RCC 7860 (cell line): ENCODE results near the gene ADNP2.

Source experiments
- DNase-seq: peaks from one replicate; pipeline ENCODE4 v3.0.0-alpha.2; 2015; ENCODE audit warnings: low spot score
- FAIRE-seq: peaks from 2 replicates; lab custom pipeline; 2012; peaks lifted over from hg19 to GRCh38; lab: Jason Lieb, UNC

Gene ADNP2

GRCh38 chr18:80108739-80109675 is at the start of gene ADNP2:
Gene ADNP2 (plus strand): TSS chr18:80109262. CDS start chr18:80117543, 8,281 bp downstream.
- DNase-seq (peak; percentile 92), FAIRE-seq (peak; percentile 81)

GRCh38 chr18:80059945-80060344 is 49.1 kb upstream of the ADNP2 start:
- no peak for DNase-seq
- no peak for FAIRE-seq

- FAIRE-seq, result no peak
- no peak for DNase-seq
Measured at GRCh38 chr18:80065705-80066104, 43.4 kb upstream of the ADNP2 start.

DNA sequence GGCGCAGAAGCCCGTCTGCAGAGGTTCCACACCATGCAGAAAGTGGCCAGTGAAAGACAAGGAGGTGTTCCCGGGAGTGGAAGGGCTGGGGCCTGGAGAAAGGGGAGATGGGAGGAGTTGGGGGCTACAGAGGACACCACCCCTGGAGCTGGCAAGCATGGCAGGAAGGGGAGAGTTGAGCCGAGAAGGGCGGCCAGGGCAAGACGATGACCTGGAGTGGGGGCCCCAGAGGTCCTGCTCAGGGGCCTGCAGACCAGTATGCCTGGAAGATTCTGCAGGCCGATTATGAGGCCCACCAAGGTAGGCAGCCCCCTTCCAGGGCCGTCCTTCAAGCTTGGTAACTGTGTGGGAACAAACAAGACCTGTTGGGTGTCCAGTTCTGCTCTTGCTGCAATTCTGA is 41.7 kb upstream of the ADNP2 start:
- FAIRE-seq (no peak), DNase-seq (no peak)

GRCh38 chr18:80067897-80068296 is 41.2 kb upstream of the ADNP2 start:
- DNase-seq (no peak), FAIRE-seq (no peak)

DNA sequence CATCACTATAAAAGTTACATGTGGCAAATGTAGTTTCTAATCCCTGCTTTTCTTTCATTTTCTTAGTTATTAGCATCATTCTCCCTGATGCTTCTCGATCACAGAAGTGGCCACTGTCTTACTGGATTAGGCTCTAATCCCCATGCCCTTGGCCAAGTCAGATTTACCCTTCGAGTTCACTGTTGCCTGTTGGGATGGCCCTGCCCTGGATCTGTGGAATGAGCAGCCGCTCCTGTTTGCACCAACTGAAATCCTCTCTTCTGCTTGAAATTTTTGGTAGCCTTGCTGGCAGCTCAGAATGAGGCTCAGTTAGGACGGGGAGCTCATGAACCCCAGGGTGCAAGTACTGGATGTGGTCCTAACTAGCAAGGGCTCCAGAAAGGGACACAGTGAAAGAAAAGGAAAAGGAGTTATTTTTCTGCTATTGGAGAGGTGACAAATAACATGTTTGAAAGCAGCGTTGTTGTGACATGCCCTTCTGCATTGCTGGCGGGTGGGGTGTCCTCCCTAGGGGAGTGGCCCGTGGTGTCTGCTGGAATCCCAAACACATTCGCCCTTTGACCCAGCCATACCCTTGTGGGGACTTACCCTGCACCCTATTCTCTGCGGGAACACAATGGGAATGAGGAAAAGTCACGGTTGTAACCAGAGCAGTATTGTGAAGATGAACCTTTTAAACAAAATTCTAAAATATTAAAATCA is 40.3 kb upstream of the ADNP2 start:
- FAIRE-seq (no peak), DNase-seq (no peak)

GRCh38 chr18:80070825-80071224 is 38.2 kb upstream of the ADNP2 start:
- DNase-seq (no peak), FAIRE-seq (no peak)

DNA sequence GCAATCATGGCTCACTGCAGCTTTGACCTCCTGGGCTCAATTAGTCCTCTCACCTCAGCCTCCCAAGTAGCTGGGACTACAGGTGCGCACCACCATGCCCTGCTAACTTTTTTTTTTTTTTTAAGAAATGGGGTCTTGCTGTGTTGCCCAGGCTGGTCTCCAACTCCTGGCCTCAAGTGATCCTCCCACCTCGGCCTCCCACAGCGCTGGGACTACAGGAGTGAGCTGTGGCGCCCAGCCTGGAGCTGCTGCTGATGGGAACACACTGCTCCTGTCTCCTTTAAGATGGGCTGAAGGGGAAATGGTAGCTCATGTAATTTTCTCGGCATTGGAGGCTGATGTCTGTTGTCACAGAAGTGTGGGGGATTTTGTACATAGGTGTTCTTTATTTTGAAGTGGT is 34.9 kb upstream of the ADNP2 start:
- FAIRE-seq, result no peak
- no peak for DNase-seq

- no peak for FAIRE-seq
- no peak for DNase-seq
Measured at GRCh38 chr18:80074697-80075096, 34.4 kb upstream of the ADNP2 start.

DNA sequence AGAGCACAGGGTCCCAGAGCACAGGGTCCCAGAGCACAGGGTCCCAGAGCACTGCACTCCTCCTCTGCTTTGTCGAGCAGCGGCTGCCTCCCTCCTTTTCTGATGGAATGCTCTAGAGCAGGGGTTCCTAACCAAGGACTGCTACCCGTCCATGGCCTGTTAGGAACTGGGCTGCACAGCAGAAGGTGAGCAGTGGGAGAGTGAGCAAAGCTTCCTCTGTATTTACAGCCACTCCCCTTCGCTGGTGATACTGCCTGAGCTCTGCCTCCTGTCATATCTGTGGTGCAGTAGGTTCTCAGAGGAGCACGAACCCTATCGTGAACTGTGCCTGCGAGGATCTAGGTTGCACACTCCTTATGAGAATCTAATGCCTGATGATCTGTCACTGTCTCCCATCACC is 33.1 kb upstream of the ADNP2 start:
- FAIRE-seq (no peak), DNase-seq (no peak)

- no peak for FAIRE-seq
- DNase-seq, result no peak
Measured at GRCh38 chr18:80076379-80076778, 32.7 kb upstream of the ADNP2 start.

GRCh38 chr18:80077873-80078272 is 31.2 kb upstream of the ADNP2 start:
- FAIRE-seq (no peak), DNase-seq (no peak)

DNA sequence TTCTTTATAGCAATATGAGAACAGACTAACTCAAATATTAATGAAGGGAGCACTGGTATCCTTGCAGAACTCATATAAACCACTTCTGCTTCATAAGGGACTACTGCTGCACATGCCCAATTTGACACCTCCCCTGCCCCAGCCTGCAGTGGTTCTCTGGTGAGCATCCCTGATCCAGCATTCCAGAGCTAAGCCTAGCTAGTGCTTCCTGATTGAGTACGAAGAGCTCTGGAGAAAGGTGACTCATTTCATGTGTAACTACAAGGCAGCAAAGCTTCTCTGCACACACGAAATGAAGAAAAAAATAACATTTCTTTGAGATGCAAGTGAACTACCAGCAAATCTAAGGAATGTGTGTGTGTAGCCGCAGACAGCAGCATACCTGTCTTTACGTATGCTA is 22.8 kb upstream of the ADNP2 start:
- DNase-seq, result no peak
- no peak for FAIRE-seq

DNA sequence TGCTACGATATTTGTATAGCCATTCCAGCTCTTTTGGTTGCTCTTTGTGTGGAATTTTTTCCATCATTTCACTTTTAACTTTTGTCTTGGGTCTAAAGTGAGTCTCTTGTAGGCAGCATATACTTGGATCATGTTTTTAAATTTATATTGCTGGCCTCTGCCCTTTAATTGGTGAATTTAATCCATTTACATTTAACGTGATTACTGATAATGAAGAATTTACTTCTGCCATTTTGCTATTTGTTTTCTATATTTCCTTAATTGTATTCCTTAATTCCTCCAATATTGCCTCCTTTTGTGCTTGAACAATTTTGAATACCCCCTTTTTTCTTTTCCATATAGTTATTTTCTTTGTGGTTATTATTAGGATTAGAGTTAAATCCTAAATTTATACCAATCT is 21.0 kb upstream of the ADNP2 start:
- FAIRE-seq (no peak), DNase-seq (no peak)

GRCh38 chr18:80088823-80089222 is 20.2 kb upstream of the ADNP2 start:
- DNase-seq (no peak), FAIRE-seq (no peak)

DNA sequence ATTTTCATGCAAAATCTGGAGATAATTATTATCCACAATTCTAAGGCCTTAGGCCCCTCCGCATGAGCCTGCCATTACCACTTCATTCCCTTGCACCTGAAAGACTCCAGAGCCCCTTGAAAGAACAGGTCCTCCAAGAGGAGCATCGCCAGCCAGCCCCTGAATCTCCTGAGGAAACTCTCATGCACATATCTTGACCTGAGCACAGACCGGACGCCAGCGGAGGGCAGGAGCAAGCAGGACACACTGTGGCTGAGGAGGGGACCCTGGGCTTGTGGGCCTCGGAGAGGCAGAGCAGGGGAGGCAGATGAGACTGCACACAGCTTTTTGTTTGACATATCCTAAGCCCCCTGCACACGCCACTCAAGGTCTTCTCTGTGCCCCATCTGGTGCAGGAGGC is 13.6 kb upstream of the ADNP2 start:
- no peak for DNase-seq
- no peak for FAIRE-seq

DNA sequence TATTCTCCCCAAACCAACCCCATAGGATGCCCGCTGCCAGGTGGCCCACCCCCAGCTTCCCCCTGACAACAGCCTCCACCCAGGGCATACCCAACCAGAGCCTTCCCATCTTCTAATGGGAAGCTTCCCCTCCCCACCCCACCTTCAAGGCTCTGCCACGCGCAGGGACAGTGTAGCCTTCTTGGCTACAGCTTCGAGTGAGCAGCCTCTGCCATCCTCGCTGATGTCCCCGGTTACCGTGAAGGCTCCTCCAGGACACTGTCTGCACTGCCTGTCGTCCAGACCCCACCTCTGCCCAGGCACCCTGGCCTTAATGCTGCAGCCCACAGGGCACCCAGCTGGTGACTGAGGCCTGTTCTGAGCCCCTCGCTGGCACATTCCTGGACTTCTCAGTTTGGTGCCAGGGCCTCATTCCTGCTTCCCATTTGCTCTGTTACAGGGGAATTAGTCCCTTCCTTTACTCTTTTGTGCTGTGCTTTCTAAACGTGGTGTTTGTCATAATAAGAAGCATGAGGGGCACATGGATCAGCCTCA is 13.0 kb upstream of the ADNP2 start:
- FAIRE-seq, result no peak
- DNase-seq, result no peak

DNA sequence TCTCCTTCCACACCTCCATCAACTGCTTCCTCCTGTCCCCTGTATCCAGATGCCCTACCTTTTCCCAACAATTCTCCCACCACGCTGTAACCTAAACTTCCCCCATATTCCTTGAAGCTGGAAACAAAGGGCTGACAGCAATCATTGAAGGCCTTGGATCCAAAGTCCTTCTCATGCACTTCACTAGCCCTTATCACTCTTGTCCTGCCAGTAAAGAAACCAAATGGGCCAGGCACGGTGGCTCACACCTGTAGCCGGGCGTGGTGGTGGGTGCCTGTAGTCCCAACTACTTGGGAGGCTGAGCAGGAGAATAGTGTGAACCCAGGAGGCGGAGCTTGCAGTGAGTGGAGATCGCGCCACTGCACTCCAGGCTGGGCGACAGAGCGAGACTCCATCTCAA is 11.9 kb upstream of the ADNP2 start:
- FAIRE-seq (no peak), DNase-seq (no peak)

DNA sequence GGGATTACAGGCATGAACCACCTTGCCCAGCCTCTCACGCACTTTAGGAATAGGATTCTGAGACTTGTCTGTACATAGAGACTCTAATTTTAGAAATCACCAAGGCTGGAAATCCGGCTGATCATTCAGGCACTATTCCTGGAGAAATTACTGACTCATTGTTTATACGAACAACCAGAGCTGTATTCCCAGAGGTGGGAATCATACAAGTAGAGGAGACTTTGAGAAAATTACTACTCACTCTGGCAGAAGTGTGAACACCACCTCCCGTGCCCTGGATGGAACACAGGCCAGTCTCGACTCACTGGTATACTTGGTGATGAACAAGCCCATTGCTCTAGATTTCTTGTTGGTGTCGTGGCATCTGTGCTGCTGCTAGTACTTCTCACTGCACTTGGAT is 5.8 kb upstream of the ADNP2 start:
- FAIRE-seq, result no peak

GRCh38 chr18:80104364-80104779 is 4.7 kb upstream of the ADNP2 start:
- FAIRE-seq, result no peak

More for the DNA sequence above, 5.8 kb upstream of the ADNP2 start:
- no peak for DNase-seq

DNA sequence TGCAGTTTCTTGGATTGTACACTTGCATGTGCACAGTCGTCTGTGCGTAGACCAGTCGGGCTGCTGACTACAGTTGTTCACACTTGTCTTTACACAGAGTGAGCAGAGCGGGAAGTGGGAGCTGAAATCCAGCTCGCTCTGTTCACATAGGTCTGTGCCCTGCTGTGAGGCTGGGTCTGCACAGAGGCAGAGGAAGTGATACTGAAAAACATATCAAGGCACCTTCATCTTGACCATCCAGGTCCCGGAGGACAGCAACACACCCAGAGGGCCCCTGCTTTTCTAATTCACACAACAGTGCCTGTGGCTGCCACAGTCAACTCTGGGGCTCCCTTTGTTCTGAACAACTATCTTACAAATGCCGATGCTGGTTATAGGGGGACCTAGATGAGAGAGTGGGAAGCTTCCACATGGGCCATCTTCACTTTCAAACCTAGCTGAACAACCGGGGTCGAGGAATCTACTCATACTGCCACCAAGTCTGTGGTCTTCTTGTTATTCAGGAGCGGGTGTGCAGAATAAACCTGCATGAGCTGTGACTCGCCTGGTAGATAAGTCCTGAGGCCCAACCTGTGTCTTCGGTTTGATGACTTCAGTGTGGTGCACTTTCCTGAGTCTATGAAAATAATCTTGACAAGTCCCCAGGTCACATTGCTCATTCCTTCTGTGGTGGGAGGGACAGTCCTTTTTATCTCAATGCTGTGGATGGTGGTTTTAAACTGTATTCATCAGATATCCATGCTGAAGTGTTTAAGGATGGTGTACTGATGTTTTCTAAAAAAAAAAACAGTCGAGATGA is 3.5 kb upstream of the ADNP2 start:
- DNase-seq, result no peak
- FAIRE-seq, result no peak

More at GRCh38 chr18:80104364-80104779, 4.7 kb upstream of the ADNP2 start:
- no peak for DNase-seq
